MM.1S (cell line): Measurements from ENCODE around the gene MAPK11.

Experiments
- DNase-seq: peaks from one replicate; pipeline ENCODE4 v3.0.0-alpha.2; 2015
- H2AFZ ChIP-seq: fragments of 300-600 bp; sonication (generic); 2 replicates; pipeline ENCODE4 v1.6.0; 2016; ENCODE audit warnings: antibody characterized with exemption, low read length
- H3F3A ChIP-seq: fragments of 300-600 bp; sonication (generic); 2 replicates; pipeline ENCODE4 v1.6.1; 2016; ENCODE audit warnings: mild to moderate bottlenecking, antibody characterized with exemption, low read length, moderate library complexity, mixed read lengths; ENCODE audit not compliant: insufficient read depth
- H3K27ac ChIP-seq: fragments of 300-600 bp; sonication (generic); 2 replicates; pipeline ENCODE4 v1.5.1; 2016; ENCODE audit warnings: mild to moderate bottlenecking, low read length
- H3K27me3 ChIP-seq: fragments of 300-600 bp; sonication (generic); replicated peaks from 2 replicates; pipeline ENCODE4 v1.6.0; 2016; ENCODE audit warnings: low read length; ENCODE audit not compliant: insufficient read depth
- H3K36me3 ChIP-seq: fragments of 300-600 bp; sonication (generic); replicated peaks from 2 replicates; pipeline ENCODE4 v1.6.1; 2016; ENCODE audit warnings: mild to moderate bottlenecking, low read length, mixed read lengths; ENCODE audit not compliant: insufficient read depth
- H3K4me1 ChIP-seq: fragments of 300-600 bp; sonication (generic); 2 replicates; pipeline ENCODE4 v1.6.1; 2016; ENCODE audit warnings: low read length, mixed read lengths
- H3K4me2 ChIP-seq: fragments of 300-600 bp; sonication (generic); 2 replicates; pipeline ENCODE4 v1.6.0; 2016; ENCODE audit warnings: low read depth, low read length
- H3K4me3 ChIP-seq: fragments of 300-600 bp; sonication (generic); 2 replicates; pipeline ENCODE4 v1.5.1; 2016; ENCODE audit warnings: low read length, mixed read lengths
- H3K79me2 ChIP-seq: fragments of 300-600 bp; sonication (generic); 2 replicates; pipeline ENCODE4 v1.6.1; 2016; ENCODE audit warnings: mixed run types, low read length, mixed read lengths
- H3K9ac ChIP-seq: fragments of 300-600 bp; sonication (generic); 2 replicates; pipeline ENCODE4 v1.6.1; 2016; ENCODE audit warnings: low read length, mixed read lengths
- H3K9me2 ChIP-seq: fragments of 300-600 bp; sonication (generic); replicated peaks from 2 replicates; pipeline ENCODE4 v1.6.1; 2016; ENCODE audit warnings: mild to moderate bottlenecking, low read length, mixed read lengths; ENCODE audit not compliant: insufficient read depth
- H3K9me3 ChIP-seq: fragments of 300-600 bp; sonication (generic); replicated peaks from 2 replicates; pipeline ENCODE4 v1.6.1; 2016; ENCODE audit warnings: mild to moderate bottlenecking, low read length, mixed read lengths; ENCODE audit not compliant: insufficient read depth
- H4K20me1 ChIP-seq: fragments of 300-600 bp; sonication (generic); 2 replicates; pipeline ENCODE4 v1.6.1; 2016; ENCODE audit warnings: mild to moderate bottlenecking, low read length, moderate library complexity, mixed read lengths; ENCODE audit not compliant: insufficient read depth
- EZH2 ChIP-seq: fragments of 300-600 bp; sonication (generic); optimal IDR thresholded peaks from 2 replicates; pipeline ENCODE3; 2017; ENCODE audit warnings: low read depth, mild to moderate bottlenecking, antibody characterized with exemption, low read length, mixed read lengths
- EZH2phosphoT487 ChIP-seq: fragments of 300-600 bp; sonication (generic); IDR thresholded peaks from 2 replicates; pipeline ENCODE4 v1.6.1; 2018; ENCODE audit warnings: antibody characterized with exemption, low read length
- TF ChIP-seq, protein P1 (sequence below): fragments of 300-600 bp; sonication (generic); IDR thresholded peaks from 2 replicates; pipeline ENCODE4 v1.5.1; 2016; ENCODE audit warnings: antibody characterized with exemption, low read length, mixed read lengths

The MAPK11 gene

DNA sequence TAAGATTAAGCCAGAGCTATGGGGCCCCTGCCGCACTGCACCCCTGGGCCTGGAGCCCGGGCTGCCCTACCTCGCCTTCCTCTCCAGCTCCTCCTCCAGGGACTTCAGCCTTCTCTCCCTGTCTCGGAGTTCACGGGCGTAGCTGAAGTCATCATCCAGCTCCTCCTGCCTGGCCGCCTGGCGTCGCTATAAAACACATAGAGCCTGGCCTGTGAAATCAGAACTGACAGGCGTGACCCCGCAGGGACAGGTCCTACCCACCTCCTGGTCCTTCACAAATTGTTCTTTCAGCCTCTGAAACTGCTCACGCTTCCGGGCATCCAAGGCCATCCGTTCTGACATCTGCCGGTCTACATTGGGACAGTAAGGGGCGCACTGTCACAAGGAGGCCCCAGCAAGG is 46.1 kb downstream of the MAPK11 start:
- H3K9me2 ChIP-seq = no peaks in the 10 kb centered on the region
- H3K9me3 ChIP-seq = no peaks in the 10 kb centered on the region
- H3K4me1 ChIP-seq = no peaks in the 10 kb centered on the region
- no peaks in the 10 kb centered on the region for H3K27me3 ChIP-seq
- no peaks in the 10 kb centered on the region for H3F3A ChIP-seq
- no peak overlapping the region for H2AFZ ChIP-seq
- H3K36me3 ChIP-seq = no peaks in the 10 kb centered on the region
- no peak overlapping the region for H3K4me2 ChIP-seq
- no peaks in the 10 kb centered on the region for H3K79me2 ChIP-seq
- TF ChIP-seq, protein P1, sequence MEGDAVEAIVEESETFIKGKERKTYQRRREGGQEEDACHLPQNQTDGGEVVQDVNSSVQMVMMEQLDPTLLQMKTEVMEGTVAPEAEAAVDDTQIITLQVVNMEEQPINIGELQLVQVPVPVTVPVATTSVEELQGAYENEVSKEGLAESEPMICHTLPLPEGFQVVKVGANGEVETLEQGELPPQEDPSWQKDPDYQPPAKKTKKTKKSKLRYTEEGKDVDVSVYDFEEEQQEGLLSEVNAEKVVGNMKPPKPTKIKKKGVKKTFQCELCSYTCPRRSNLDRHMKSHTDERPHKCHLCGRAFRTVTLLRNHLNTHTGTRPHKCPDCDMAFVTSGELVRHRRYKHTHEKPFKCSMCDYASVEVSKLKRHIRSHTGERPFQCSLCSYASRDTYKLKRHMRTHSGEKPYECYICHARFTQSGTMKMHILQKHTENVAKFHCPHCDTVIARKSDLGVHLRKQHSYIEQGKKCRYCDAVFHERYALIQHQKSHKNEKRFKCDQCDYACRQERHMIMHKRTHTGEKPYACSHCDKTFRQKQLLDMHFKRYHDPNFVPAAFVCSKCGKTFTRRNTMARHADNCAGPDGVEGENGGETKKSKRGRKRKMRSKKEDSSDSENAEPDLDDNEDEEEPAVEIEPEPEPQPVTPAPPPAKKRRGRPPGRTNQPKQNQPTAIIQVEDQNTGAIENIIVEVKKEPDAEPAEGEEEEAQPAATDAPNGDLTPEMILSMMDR = no peak
- TF ChIP-seq EZH2 (no peak), EZH2phosphoT487 (no peak)
- no peak for DNase-seq
- no peak overlapping the region for H3K4me3 ChIP-seq
- H3K27ac ChIP-seq = no peak overlapping the region
- no peak overlapping the region for H3K9ac ChIP-seq
- no peaks in the 10 kb centered on the region for H4K20me1 ChIP-seq

DNA sequence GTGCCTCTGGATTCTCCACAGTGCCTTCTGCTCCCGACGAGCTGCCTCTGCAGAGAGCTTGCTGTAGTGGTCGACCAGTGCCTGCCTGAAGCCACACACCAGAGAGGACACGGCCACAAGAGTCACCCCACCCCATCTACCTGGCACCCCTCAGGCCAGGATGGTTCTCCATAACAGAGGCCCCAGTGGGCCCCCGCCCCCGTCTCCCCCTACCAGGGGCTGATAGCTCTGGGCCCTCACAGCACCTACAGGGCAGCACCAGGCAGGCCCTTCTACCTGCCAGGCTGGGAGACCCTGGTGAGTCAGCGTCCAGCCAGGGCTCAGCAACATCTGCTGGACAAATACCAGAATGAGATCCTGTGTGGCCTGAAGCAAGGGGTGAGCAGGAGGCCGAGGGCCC is 47.7 kb downstream of the MAPK11 start:
- H3K4me3 ChIP-seq = no peak overlapping the region
- no peaks in the 10 kb centered on the region for H3K9me3 ChIP-seq
- TF ChIP-seq, protein P1 = no peak
- TF ChIP-seq EZH2phosphoT487 = no peak
- no peak overlapping the region for H2AFZ ChIP-seq
- no peaks in the 10 kb centered on the region for H3F3A ChIP-seq
- no peaks in the 10 kb centered on the region for H4K20me1 ChIP-seq
- H3K4me1 ChIP-seq = no peaks in the 10 kb centered on the region
- no peak for DNase-seq
- no peaks in the 10 kb centered on the region for H3K9me2 ChIP-seq
- no peak overlapping the region for H3K4me2 ChIP-seq
- no peak overlapping the region for H3K27ac ChIP-seq
- no peaks in the 10 kb centered on the region for H3K79me2 ChIP-seq
- H3K36me3 ChIP-seq = no peaks in the 10 kb centered on the region
- no peak overlapping the region for H3K9ac ChIP-seq
- no peaks in the 10 kb centered on the region for H3K27me3 ChIP-seq

DNA sequence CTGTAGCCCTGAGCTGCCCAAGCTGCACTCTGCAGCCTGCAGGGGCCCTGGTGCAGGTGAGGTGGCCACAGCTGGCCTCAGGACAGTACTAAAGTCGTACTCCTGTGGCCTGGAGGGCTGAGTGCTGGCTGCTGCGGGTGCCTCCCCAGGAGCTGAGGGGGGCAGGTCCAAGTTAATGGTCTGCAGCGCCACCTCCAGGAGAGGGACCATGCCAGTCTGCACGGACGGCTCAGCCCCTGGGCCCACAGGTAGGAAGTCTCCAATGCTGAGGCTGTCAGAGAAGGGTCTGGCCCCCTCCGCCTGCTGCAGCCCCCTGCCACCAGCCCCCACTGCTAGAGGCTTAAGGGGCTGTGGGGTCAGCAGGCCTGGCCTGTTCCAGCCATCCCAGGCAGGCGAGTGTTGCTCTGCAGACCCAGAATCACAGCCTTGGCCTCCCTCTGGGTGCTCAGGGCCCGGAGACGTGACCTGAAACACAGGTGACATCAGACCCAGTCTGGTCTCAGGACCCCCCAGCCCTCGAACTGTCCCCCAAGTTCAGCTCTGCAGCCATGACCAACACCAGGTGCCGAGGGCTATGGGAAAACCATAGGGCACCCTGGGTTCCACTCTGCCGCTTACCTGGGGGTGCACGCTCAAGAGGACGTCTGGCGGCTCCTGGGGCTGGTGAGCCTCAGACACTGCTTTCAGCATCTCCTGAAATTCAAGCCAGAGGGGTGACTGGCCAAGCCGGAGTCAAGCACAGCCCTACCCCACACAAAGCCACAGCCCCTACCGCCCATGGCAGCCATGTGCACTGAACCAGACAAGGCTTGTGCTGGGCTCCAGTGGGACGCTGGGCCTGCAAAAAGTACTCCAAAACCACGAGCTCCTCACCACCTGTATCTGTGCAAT is 48.5 kb downstream of the MAPK11 start:
- no peak for DNase-seq
- H4K20me1 ChIP-seq = no peaks in the 10 kb centered on the region
- no peaks in the 10 kb centered on the region for H3F3A ChIP-seq
- no peak for TF ChIP-seq EZH2phosphoT487
- TF ChIP-seq EZH2 = no peak
- TF ChIP-seq, protein P1 = no peak
- H3K79me2 ChIP-seq = no peaks in the 10 kb centered on the region
- no peak overlapping the region for H3K27ac ChIP-seq
- H3K4me1 ChIP-seq = no peaks in the 10 kb centered on the region
- H3K9me2 ChIP-seq = no peaks in the 10 kb centered on the region
- no peaks in the 10 kb centered on the region for H3K27me3 ChIP-seq
- no peaks in the 10 kb centered on the region for H3K36me3 ChIP-seq
- H3K4me2 ChIP-seq = no peak overlapping the region
- no peak overlapping the region for H3K4me3 ChIP-seq
- no peak overlapping the region for H3K9ac ChIP-seq
- H2AFZ ChIP-seq = no peak overlapping the region
- H3K9me3 ChIP-seq = no peaks in the 10 kb centered on the region
